ENCODE data around the gene DUSP15. TPM values are rescaled to one million over a fixed set of nuclear protein-coding genes. Genes with fewer than 3 reads are reported as not detected.

The DUSP15 gene
- total RNA-seq, 1 donor from 2014 or later, result 5.1 TPM

GRCh38 chr20:31883829-31884228 is 13.5 kb upstream of the DUSP15 start:
- intact Hi-C loops (cut with micrococcal nuclease), result no loop called here
- H3K36me3 ChIP-seq, result no peaks in the 10 kb centered on the region
- no peaks in the 10 kb centered on the region for H3K27me3 ChIP-seq (ENCODE audit: low read depth)
- no peak for TF ChIP-seq CTCF (IDR thresholded peaks at IDR 0.05; ENCODE audit: borderline replicate concordance)
- no peak for DNase-seq
- H3K9me3 ChIP-seq (replicated peaks), result no peaks in the 10 kb centered on the region
- H3K27ac ChIP-seq (replicated peaks), result no peak overlapping the region
- H3K4me3 ChIP-seq, result no peak overlapping the region
- peaks cover 10% of the 10 kb centered on the region for H3K4me1 ChIP-seq

GRCh38 chr20:31881945-31882344 is 11.6 kb upstream of the DUSP15 start:
- peaks cover 12% of the 10 kb centered on the region for H3K9me3 ChIP-seq (replicated peaks)
- intact Hi-C loops (cut with micrococcal nuclease), result no loop called here
- no peak overlapping the region for H3K27ac ChIP-seq (replicated peaks)
- H3K27me3 ChIP-seq (ENCODE audit: low read depth), result no peaks in the 10 kb centered on the region
- peaks cover 10% of the 10 kb centered on the region for H3K4me1 ChIP-seq
- no peaks in the 10 kb centered on the region for H3K36me3 ChIP-seq
- no peak overlapping the region for H3K4me3 ChIP-seq
- DNase-seq, result no peak
- TF ChIP-seq CTCF (IDR thresholded peaks at IDR 0.05; ENCODE audit: borderline replicate concordance), result no peak

- Histone ChIP-seq H3K4me1 (peaks cover 10% of the 10 kb centered on the region), H3K27me3 (ENCODE audit: low read depth) (no peaks in the 10 kb centered on the region), H3K9me3 (replicated peaks) (peaks cover 12% of the 10 kb centered on the region), H3K4me3 (peak overlapping the region; percentile 73), H3K27ac (replicated peaks) (peak overlapping the region; percentile 59), H3K36me3 (no peaks in the 10 kb centered on the region)
- DNase-seq, result peak; percentile 93
- intact Hi-C loops (cut with micrococcal nuclease), result no loop called here
- no peak for TF ChIP-seq CTCF (IDR thresholded peaks at IDR 0.05; ENCODE audit: borderline replicate concordance)
Measured at GRCh38 chr20:31879143-31879987, 9.0 kb upstream of the DUSP15 start.

GRCh38 chr20:31877684-31878083 is 7.4 kb upstream of the DUSP15 start:
- DNase-seq, result no peak
- intact Hi-C loops (cut with micrococcal nuclease), result no loop called here
- TF ChIP-seq CTCF (IDR thresholded peaks at IDR 0.05; ENCODE audit: borderline replicate concordance), result no peak

GRCh38 chr20:31875671-31876070 is 5.3 kb upstream of the DUSP15 start:
- TF ChIP-seq CTCF (IDR thresholded peaks at IDR 0.05; ENCODE audit: borderline replicate concordance), result no peak
- H3K36me3 ChIP-seq, result no peaks in the 10 kb centered on the region
- intact Hi-C loops (cut with micrococcal nuclease), result no loop called here
- no peak for DNase-seq
- H3K27ac ChIP-seq (replicated peaks), result no peak overlapping the region
- no peaks in the 10 kb centered on the region for H3K27me3 ChIP-seq (ENCODE audit: low read depth)
- H3K4me3 ChIP-seq, result no peak overlapping the region
- peaks cover 14% of the 10 kb centered on the region for H3K4me1 ChIP-seq
- H3K9me3 ChIP-seq (replicated peaks), result peaks cover 12% of the 10 kb centered on the region

More at GRCh38 chr20:31877684-31878083, 7.4 kb upstream of the DUSP15 start:
- Histone ChIP-seq H3K27ac (replicated peaks) (no peak overlapping the region), H3K9me3 (replicated peaks) (peaks cover 12% of the 10 kb centered on the region), H3K4me3 (no peak overlapping the region), H3K36me3 (no peaks in the 10 kb centered on the region), H3K27me3 (ENCODE audit: low read depth) (no peaks in the 10 kb centered on the region), H3K4me1 (peaks cover 10% of the 10 kb centered on the region)

All from left ventricle myocardium inferior (tissue), 1 donor.